ENCODE results near the gene UNC13C.

The UNC13C gene

DNA sequence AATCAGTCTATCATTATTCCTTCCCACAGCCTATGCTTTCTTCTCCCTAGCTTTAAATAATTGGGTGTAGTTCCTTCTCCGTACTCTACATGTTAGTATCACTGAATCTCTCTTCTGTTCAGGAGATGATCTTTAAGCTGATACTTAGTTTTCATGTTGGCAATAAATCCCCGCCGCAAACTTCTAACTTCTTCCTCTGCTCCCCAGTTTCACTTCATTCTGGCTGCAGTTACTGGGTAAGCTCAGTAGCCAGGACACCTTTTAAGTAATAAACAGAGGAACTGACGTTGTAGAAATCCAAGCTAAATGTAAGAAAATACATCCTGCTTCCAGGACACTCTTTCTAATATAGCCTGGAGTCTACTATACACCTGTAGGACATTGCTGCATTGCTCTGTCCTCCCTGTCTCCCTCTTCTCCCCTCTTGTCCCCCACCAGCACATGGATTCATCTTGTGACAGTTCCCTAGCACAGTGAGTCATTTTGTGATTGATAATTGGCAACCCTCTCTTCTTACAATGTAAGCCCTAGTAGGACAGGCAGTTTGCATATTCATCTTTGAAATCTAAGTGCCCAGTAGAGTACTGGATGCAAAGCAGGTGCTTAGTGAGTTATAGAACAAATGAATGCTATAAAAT is 598.2 kb downstream of the UNC13C start:
- no peak for DNase-seq

DNA sequence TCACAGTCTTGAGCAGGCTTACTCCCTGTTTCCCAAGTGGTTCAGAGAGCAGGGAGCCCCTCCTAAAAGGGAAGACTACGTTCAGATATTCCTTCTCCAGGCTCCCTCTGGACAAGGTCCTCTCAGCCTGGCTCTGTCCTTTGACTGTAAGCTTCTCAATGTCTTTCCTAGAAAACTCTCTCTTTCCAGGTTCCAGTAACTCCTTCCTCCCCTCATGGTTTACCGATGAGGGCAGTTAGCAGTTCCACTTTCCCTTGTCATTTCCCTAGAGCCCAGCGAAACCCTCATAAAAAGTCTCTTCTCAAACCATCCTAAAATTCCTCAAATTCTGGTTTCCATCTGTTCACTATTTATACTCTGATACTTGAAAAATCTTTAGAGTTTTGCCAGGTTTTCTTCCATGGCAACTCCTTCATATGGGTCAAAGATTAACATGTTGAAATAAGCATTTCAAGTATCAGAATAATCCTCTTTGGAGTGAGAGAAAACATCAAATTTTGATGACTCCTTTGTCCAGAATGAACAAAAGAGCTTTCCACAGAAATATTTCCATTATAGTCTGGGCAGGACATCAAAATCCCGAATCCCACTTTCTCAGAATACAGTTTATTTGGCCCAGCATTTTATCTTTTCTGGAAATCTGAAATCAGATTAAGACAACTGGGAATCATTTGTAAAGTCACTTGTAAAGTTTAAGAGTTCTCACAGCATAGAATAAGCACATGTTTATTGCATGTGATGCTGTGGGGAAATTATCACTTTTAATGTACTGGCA is 599.4 kb downstream of the UNC13C start:
- no peak for DNase-seq

DNA sequence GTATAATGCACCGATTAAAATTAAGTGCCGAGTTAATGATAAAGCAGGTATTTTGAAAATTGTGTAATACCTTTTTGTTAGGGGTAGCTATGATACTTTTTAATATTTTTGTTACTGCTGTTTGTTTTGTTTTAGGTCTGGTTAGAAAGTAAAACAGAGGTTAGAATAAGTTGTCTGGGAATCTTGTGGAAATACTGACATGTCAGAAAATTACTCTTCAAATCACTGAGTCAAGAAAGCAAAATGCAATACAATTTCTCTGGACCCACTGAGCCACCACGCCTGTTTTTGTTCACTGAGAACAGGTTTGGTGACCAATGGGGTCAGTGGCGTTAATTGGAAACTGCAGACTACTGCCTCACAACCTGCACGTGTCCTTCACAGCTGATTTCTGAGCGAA is 601.6 kb downstream of the UNC13C start:
- DNase-seq, result no peak

DNA sequence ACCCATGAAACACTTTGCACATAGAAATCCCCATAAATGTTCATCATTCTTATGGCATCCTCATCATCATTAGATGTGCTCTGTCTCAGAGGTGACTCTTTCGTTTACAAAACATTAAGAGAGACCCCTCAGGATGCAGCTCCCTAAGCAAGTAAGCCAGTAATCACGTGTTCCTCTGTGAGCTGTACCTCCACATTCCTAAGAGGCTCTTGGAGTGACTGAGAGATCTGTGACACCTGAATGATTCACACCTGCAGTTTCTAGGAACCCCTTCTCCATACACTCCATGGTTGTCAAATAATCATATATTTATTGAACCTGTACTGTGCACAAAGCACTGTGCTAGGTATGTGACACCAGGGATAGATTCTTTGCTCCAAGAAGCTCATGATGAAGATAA is 602.4 kb downstream of the UNC13C start:
- no peak for DNase-seq

DNA sequence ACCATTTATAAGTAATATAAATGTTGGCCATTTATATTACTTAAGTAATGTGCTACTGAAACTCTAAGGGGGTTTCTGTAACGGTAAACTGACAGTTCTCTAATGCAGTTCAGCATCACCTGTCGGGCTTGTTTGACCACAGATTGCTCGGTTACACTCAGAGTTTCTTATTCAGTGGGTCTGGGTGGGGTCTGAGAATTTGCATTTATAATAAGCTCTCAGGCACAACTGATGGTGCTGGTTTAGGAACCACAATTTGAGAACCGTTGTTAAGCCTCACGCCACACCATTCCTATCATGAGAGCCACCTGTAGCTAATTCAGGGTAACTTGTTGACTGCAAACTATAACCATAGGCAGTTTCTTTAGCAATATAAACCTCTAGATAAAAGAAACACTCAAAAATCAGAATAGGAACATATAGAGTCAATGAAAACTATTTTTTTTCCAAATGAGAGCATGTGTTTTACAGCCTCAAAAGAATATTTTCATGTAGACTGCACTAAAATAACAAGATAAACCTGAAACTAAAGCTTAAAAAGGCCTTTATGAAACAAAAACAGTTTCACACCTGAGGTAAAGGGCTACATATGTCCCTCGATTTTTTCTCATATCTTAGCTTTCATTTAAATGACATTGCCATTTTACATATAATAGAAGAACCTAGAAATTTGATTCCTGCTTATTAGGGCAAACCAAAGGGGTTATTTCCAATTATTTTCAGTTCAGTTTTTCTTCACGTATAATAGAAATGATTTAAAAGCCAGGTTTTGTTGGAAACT is 604.8 kb downstream of the UNC13C start:
- DNase-seq, result no peak

DNA sequence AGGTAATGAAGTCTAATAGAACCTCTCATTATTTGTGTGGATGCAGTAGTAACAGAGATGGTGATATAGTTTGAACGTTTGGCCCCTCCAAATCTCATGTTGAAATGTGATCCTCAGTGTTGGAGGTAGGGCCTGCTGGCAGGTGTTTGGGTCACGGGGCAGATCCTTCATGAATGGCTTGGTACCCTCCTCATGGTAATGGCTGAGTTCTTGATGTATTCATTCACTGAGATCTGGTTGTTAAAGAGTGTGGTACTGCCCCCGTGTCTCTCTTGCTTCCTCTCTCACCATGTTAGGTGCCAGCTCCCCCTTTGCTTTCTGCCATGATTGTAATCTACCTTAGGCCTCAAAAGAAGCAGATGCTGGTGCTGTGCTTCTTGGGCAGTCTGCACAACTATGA is 606.8 kb downstream of the UNC13C start:
- no peak for DNase-seq

DNA sequence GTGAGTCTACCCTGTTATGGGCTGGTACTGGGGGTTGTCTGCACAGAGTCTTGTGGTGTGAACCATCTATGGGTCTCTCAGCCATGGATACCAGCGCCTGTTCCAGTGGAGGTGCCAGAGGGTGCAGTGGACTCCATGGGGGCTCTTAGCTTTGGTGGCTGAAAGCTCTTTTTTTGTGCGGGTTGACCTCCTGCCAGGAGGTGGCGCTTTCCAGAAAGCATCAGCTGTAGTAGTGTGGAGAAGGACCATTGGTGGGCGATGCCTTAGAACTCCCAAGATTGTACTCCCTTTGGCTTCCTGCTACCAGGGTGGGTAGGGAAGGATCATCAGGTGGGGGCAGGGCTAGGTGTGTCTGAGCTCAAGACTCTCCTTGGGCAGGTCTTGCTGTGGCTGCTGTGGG is 615.9 kb downstream of the UNC13C start:
- peak in 1 of 2 experiments; percentile 0 for DNase-seq

DNA sequence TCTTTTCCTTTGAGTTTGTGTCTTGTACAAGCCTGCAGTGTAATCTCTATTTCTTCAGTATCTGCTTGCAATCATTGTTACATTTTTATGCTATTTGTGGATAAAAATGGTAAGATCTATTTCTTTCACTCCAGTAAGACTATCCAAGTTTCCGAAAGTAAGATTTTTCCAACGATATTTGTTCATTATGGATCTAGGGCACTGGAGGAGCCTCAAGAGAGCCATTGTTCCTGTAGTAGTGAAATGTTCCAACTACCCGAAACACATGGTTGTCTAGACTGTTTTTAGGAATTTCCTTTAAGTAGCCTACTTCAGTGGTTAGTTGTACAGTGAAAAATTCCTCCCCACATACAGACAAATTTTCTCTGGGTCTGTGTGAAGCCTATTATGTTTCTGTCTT is 621.1 kb downstream of the UNC13C start:
- DNase-seq, result no peak

DNA sequence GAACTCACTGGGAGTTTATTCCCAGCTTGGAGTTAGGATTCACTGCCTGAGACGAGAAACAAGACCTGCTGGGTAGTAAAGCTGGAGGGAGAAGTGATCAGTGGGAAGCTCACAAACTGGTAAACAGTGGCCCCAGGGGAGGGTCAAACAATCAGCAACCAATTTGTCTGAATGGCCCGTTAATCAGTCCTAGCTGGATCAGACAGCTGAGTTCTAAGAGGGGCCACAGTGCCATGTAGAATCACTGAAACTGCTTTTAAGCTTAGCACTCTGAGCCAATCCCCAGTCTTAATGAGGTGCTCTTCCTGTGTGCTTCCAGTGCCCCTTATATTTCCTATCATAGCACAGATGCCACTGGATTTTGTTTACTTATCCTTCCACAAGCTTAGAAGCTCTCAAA is 626.8 kb downstream of the UNC13C start:
- DNase-seq, result no peak

DNA sequence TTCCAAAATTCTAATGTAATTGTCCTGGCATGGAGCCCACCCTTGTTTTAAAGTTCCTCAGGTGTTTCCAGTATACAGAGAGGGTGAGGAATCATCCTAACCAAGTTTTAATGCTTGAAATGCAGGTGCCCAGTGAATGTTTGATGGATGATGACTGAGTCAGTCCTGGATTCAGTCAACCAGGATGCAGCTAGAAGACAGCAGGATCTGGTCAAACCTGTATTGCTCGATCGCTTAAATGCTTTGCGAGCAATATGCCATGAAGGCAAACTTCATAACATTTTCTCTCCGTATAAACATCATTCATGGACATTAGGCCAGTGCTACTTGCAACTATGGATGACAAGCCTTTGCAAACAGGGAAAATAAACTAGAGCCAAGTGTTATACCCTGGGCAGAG is 627.3 kb downstream of the UNC13C start:
- DNase-seq, result no peak

DNA sequence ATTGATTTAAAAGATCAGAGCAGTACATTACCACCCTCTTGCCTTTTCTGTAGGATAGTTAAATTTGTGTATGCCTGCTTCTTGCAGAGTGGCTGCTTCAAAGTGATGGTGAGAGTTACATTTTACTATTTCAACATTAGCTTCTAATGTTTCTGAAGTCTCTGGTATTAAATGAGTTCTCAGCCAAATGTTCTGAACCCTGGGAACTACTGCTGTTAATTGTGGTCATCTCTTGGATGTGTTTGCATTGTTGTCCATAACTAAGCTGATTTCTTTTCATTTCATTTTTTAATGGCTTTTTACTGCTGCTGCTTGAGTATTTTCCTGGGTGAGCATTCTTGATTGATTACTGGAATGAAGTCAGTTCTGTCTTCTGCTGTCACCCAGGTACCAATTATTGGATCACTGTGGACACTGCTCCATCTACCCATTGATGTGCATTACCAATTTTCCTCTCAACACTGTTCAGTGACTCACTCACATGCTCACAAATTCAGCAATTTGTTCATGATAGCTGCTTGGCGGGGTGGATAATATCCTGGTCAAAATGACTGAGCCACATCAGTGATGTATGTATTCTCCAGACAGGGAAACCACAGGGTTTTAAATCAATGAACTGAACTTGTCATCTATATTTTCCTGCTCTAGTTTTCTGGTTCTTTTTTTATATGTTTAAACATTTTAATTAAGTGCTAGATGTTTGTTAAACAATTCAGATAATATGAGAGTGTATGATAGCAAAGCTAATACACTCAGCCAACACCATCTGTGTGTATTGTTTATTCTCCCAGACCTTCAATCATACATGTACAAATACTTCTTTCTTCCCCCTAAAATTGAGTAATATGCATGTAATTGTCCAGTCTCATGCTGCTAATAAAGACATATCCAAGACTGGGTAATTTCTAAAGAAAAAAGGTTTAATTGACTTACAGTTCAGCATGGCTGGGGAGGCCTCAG is 630.9 kb downstream of the UNC13C start:
- no peak for DNase-seq

DNA sequence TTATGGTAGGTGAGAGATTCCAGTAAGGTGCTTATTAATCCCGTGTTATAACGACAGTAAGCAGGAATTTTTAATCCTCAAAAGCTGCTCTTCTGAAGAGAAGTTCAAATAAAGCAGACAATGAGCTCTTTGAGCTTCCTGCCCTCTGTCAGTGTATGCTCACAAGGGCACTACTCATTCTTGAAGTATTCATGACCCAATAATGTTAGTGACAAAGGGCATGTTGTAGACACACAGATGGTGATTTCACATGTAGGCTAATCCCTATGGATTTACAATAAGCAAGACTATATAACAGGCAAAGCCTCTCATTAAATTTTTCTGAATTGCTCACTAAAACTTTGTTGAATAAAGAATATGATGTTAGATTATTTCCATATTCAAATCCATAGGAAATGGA is 639.9 kb downstream of the UNC13C start:
- DNase-seq, result no peak

DNA sequence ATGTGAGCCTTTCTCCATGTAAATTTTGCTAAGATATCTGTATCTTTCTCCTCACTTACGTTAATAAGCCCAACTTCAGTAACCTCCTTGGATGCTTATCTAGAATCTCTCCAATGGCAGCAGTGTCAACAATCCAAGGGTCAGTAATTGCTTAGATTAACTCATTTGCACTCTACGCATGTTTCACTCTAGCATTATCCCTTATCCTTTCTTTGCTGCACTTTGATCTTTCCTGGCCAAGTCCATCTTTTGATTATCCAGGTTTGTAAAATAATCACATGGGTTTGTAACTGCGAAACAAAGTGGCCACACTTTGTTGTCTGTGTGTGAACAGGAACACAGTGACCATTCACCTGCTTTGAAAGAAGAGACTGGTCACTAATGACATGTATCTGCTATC is 640.9 kb downstream of the UNC13C start:
- no peak for DNase-seq

DNA sequence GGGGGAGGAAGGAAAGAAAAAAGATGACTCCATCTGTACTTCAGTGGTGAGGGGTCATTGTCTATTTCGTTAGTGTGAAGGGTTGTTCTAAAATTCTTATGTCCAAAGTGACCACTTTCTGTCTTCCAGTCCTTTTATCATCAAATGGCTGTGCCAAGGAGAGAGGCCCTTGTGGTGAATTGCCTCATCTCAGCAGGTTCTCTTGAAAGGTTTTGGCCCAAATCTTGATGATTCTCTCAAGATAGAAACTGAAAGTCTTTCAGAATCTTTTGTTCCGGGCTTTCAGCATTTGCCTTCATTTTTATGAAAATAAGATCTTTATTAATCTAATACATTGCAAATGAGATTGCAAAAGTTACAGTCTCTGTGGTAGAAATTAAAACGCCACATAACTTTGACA is 642.7 kb downstream of the UNC13C start:
- DNase-seq, result no peak

DNA sequence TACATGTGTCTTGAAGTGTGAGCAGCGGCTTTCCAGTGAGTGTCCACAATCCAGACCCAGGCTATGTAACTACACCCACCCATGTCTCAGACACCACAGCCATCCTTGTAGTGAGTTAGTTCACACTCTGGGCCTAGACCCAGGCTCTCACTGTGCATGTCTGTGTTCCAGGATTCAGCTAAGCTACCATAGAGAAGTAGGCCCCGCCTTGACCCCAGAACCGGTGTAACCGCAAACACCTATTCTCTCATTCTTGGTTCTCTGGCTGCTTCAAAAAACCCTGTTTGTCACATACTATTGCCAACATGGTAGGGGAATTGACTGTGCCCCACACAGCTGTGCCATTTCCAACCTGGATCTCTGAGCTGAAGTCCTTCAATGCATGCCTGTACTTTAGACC is 657.9 kb downstream of the UNC13C start:
- no peak for DNase-seq

DNA sequence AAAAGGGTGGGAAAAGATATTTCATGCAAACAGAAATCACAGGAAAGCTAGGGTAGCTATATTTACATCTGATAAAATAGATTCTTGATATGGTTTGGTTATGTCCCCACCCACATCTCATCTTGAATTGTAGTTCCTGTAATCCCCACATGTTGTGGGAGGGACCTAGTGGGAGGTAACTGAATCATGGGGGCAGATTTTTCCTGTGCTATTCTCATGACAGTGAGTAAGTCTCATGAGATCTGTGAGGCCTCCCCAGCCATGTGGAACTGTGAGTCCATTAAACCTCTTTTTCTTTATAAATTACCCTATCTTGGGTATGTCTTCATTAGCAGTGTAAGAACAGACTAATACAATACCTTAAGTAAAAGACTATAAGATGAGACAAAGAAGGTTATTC is 660.4 kb downstream of the UNC13C start:
- DNase-seq, result no peak

DNA sequence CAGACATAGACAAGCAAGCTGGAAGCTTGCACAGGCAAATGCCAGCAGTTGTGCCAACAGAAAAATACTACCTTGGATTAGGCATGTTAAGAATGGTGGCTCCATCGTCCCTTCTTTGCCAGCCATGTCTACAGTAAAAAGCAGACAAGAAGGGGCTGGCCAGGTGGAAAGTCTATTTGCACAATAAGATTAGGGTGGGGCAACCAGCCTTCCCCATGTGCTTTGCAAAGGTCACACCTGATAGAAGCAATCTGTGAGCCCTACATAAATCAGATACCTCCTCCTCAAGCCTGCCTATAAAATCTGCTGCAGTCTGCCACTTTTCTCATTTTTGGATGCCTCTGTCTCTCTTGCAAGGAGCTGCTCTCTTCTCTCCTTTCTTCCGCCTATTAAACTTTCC is 662.6 kb downstream of the UNC13C start:
- no peak for DNase-seq

DNA sequence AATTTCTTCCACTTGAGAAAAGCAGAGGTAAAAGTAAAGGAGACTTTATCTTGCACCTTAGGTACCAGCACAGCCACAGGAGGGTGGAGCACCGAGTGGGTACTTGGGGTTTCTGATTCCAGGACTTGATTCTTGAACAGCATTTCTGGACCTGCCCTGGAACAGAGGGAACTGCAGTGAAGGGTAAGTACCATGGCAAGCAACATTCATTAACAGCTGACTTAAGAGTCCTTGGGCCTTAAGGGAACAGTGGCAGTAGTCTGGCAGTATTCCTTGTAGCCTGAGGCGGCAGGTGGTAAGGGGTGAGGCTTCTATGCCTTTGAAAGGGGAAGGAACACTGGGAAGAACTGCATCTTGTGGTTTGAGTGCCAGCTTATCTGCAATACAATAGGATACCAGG is 666.6 kb downstream of the UNC13C start:
- DNase-seq, result no peak

DNA sequence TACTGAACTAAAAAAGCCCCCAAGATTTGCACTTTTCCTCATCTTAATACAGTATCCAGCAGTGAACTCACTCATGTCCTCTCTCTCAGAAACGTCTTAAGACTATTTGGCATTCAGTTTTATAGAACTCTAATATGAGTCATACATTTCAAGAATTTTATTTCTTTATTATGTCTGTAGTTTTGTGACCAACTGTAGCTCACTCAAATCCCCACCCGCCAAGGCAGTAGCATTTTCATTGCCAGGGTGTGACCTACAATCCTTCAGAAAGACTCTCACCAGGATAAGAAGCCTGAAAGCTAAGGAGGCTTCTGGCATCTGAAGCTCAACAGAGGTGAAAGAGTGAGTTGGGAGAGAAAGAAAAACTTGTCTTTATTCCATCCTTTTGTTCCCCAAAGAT is 681.4 kb downstream of the UNC13C start:
- no peak for DNase-seq

DNA sequence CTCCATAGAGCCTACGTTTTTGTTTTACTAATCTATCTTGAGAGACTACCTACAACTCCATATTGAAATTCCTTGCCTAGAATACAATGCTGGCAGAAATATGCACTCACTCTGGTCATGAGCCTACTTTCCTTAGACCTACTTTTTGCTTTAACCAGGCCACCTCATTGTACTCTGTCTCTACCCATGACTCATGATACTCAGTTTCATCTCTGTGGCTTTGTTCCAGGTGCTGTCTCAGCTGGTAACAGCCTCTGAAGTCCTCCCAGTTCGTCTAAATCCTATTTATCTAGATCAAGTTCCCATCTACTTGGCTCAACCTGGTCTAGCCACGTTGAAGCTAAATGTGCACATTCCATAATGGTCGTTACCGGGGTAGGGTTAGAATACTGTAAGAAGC is 682.1 kb downstream of the UNC13C start:
- no peak for DNase-seq

DNA sequence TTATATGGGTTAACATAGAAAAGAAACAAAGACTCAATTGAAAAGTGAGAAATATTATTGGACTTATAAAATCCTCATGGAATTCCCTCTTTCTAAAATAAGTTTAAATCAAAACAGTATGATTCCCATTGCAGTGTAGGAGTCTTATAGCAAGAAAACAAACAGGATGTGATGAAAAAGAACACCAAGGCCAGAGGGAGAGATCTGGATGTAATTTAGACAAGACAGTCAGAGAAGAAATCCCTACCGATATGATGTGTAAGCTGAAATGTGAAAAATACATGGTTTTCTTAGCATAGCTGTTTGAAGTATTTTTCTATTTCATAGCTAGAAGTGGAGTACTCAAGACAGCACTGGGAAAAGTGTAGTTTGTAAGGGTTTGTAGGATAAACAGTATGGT is 697.0 kb downstream of the UNC13C start:
- no peak for DNase-seq

DNA sequence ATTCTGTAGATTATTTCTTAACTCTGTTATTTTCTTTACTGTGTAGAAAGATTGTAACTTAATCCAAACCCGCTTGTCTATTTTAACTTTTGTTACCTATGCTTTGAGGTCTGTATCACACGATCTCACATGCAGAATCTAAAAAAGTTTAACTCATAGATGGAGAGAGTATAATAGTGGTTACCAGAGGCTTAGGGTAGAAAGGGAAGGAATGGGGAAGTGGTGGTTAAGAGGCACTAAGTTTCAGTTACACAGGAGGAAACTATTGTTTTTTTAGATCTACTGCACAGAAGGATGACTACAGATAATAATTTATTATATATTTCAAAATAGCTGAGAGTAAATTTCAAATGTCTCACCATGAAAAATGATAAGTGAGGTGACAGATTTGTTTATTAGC is 703.3 kb downstream of the UNC13C start:
- DNase-seq, result no peak

Measured in activated CD4-positive, alpha-beta T cell treated with anti-CD3 and anti-CD28 coated beads, Interleukin-2, amount 50 U/mL, for 48 hours (primary cell).